ENCODE results near the gene STAC3. TPM values are rescaled to one million over a fixed set of nuclear protein-coding genes. Genes with fewer than 3 reads are reported as not detected.

STAC3 gene
- total RNA-seq, 1 experiment from 2014 or later = 2.8 TPM

DNA sequence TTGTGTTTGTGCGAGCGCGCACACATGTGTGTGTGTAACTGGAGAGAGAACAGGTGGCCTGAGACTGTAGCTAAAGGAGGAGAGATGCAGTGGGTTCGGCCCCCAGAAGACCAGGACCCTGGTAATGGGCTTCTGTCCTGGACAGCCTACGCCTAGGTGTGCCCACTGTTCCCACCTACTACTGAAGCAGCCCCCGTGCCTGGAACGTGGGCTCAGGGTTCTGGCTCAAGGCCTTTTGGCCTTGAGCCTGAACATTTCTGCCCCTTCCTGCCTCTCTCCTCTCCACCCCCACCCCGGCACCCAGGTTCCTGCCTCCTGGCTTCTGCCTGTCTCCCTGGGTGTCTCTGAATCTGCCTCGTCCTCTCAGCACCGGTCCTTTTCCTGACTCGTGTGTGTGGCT, 35.9 kb downstream of the STAC3 start:
- H3K36me3 Mint-ChIP-seq (ENCODE audit: insufficient read depth in 1 of 3, low read depth in 3 of 3) = peaks cover 15 to 22% (median 18%) of the 10 kb centered on the region in 3 experiments
- H3K9me3 ChIP-seq (ENCODE audit: control insufficient read depth, low read depth, low read length) = no peaks in the 10 kb centered on the region
- no CpG with 5 or more reads among the region's 11 CpGs for WGBS (ENCODE audit: extremely low coverage, insufficient read length, low lambda C conversion rate)

More for the DNA sequence above, 35.9 kb downstream of the STAC3 start:
- Histone ChIP-seq H3K23ac (ENCODE audit: insufficient read length, low read depth, low read length) (no peak overlapping the region), H2BK15ac (ENCODE audit: low read depth, low read length) (no peak overlapping the region), H2BK20ac (ENCODE audit: low read depth, low read length, poor library complexity, severe bottlenecking) (no peak overlapping the region), H3K4me1 (ENCODE audit: insufficient read depth, low read length) (peaks cover 8% of the 10 kb centered on the region), H4K8ac (replicated peaks; ENCODE audit: insufficient read length, low read depth, low read length) (no peak overlapping the region), H3T11ph (ENCODE audit: low read length) (no peak overlapping the region), H4K20me1 (ENCODE audit: control insufficient read depth, insufficient read depth, insufficient read length) (peaks cover 3% of the 10 kb centered on the region), H2AK5ac (ENCODE audit: insufficient read length, low read length) (no peak overlapping the region), H3K18ac (ENCODE audit: insufficient read length, low read depth, low read length) (no peak overlapping the region), H3K79me1 (ENCODE audit: insufficient read depth, low read depth, low read length, poor library complexity, severe bottlenecking) (no peaks in the 10 kb centered on the region), H3K14ac (ENCODE audit: insufficient read depth, low read length) (no peak overlapping the region), H3K23me2 (ENCODE audit: insufficient read length, low read depth, low read length, poor library complexity, severe bottlenecking) (peaks cover 7% of the 10 kb centered on the region), H2BK12ac (ENCODE audit: insufficient read length, low read depth, low read length) (no peak overlapping the region), H3K4ac (ENCODE audit: low read depth, low read length) (no peak overlapping the region), H3K27me3 (ENCODE audit: insufficient read depth, low read length) (peaks cover 45% of the 10 kb centered on the region), H4K91ac (ENCODE audit: insufficient read length, low read depth, low read length) (no peak overlapping the region), H3K56ac (ENCODE audit: insufficient read length, low read depth, low read length) (no peak overlapping the region), H4K5ac (ENCODE audit: insufficient read length, low read depth, low read length) (no peak overlapping the region), H3K9ac (ENCODE audit: extremely low read depth, insufficient read length, low read length) (no peak overlapping the region), H2AFZ (ENCODE audit: low read length) (no peak overlapping the region), H3K4me2 (ENCODE audit: insufficient read depth, insufficient read length, low read length) (no peak overlapping the region), H2BK120ac (ENCODE audit: low read depth, low read length, poor library complexity, severe bottlenecking) (no peak overlapping the region), H2BK5ac (ENCODE audit: insufficient read length, low read length) (no peak overlapping the region), H3K79me2 (ENCODE audit: insufficient read depth, low read length) (no peaks in the 10 kb centered on the region), H3K27ac (ENCODE audit: insufficient read length, low read depth, low read length) (no peak overlapping the region)
- H3K9me3 Mint-ChIP-seq = peaks cover 0 to 5% of the 10 kb centered on the region in 2 experiments; a peak in 2 of 5 replicates
- TF ChIP-seq, protein P1, sequence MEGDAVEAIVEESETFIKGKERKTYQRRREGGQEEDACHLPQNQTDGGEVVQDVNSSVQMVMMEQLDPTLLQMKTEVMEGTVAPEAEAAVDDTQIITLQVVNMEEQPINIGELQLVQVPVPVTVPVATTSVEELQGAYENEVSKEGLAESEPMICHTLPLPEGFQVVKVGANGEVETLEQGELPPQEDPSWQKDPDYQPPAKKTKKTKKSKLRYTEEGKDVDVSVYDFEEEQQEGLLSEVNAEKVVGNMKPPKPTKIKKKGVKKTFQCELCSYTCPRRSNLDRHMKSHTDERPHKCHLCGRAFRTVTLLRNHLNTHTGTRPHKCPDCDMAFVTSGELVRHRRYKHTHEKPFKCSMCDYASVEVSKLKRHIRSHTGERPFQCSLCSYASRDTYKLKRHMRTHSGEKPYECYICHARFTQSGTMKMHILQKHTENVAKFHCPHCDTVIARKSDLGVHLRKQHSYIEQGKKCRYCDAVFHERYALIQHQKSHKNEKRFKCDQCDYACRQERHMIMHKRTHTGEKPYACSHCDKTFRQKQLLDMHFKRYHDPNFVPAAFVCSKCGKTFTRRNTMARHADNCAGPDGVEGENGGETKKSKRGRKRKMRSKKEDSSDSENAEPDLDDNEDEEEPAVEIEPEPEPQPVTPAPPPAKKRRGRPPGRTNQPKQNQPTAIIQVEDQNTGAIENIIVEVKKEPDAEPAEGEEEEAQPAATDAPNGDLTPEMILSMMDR (conservative IDR thresholded peaks at IDR 0.05) = no peak
- peaks cover 63% of the 10 kb centered on the region for H3K27me3 Mint-ChIP-seq (ENCODE audit: low read depth)
- peaks cover 44 to 49% of the 10 kb centered on the region in 2 experiments for H3K4me1 Mint-ChIP-seq
- no peak for DNase-seq
- H3K4me3 Mint-ChIP-seq = peak overlapping the region in 1 of 2 experiments; percentile 70; a peak in 3 of 5 replicates
- no peak overlapping the region for H3K27ac Mint-ChIP-seq

All from H9 (cell line).